ENCODE measurements around the gene FADS6.
A peak's percentile ranks its signal among the peaks of the same experiment; 100 is the strongest.
"Not testable (repeated sequence)": the region's sequence is repeated elsewhere in the genome, so short reads cannot be mapped to it uniquely, and the experiment has no call there.

The FADS6 gene

GRCh38 chr17:74920642-74921025, 27.2 kb upstream of the FADS6 start:
- DNase-seq (ENCODE audit: low spot score): no peak

GRCh38 chr17:74920306-74920620, 26.8 kb upstream of the FADS6 start:
- no peak for DNase-seq (ENCODE audit: low spot score)

GRCh38 chr17:74919440-74920305, 26.2 kb upstream of the FADS6 start:
- DNase-seq (ENCODE audit: low spot score): no peak

- DNase-seq (ENCODE audit: low spot score): no peak
Observed at GRCh38 chr17:74918906-74919305, 25.5 kb upstream of the FADS6 start.

GRCh38 chr17:74917430-74917829, 24.0 kb upstream of the FADS6 start:
- no peak for DNase-seq (ENCODE audit: low spot score)

GRCh38 chr17:74916851-74917199, 23.4 kb upstream of the FADS6 start:
- no peak for DNase-seq (ENCODE audit: low spot score)

- no peak for DNase-seq (ENCODE audit: low spot score)
Observed at GRCh38 chr17:74916136-74916850, 22.9 kb upstream of the FADS6 start.

GRCh38 chr17:74911423-74911822, 18.0 kb upstream of the FADS6 start:
- not testable (repeated sequence) for DNase-seq (ENCODE audit: low spot score)

- DNase-seq (ENCODE audit: low spot score): not testable (repeated sequence)
Observed at GRCh38 chr17:74909097-74909496, 15.7 kb upstream of the FADS6 start.

GRCh38 chr17:74907012-74907411, 13.6 kb upstream of the FADS6 start:
- no peak for DNase-seq (ENCODE audit: low spot score)

GRCh38 chr17:74906214-74906793, 12.9 kb upstream of the FADS6 start:
- not testable (repeated sequence) for DNase-seq (ENCODE audit: low spot score)

GRCh38 chr17:74904687-74905409, 11.4 kb upstream of the FADS6 start:
- DNase-seq (ENCODE audit: low spot score): no peak

GRCh38 chr17:74903671-74904070, 10.2 kb upstream of the FADS6 start:
- DNase-seq (ENCODE audit: low spot score): no peak

- DNase-seq (ENCODE audit: low spot score): no peak
Observed at GRCh38 chr17:74903034-74903433, 9.6 kb upstream of the FADS6 start.

- peak; percentile 45 for DNase-seq (ENCODE audit: low spot score)
Observed at GRCh38 chr17:74901353-74902135, 8.1 kb upstream of the FADS6 start.

- no peak for DNase-seq (ENCODE audit: low spot score)
Observed at GRCh38 chr17:74900208-74900607, 6.8 kb upstream of the FADS6 start.

GRCh38 chr17:74898376-74898946, 5.0 kb upstream of the FADS6 start:
- DNase-seq (ENCODE audit: low spot score): no peak

- DNase-seq (ENCODE audit: low spot score): no peak
Observed at GRCh38 chr17:74893936-74894671, 671 bp upstream of the FADS6 start.

GRCh38 chr17:74892013-74892841, 1.2 kb downstream of the FADS6 start:
- no peak for DNase-seq (ENCODE audit: low spot score)

GRCh38 chr17:74890554-74890953, 2.9 kb downstream of the FADS6 start:
- no peak for DNase-seq (ENCODE audit: low spot score)

All from ecto neural progenitor cell (in vitro differentiated cells).